Erythroblast (primary cell): ENCODE measurements around the gene GRIN2C.

Experiments
- GATA1 ChIP-seq: IDR thresholded peaks from 2 replicates; pipeline ENCODE4 v1.6.1; 2011; ENCODE audit warnings: low read depth, mild to moderate bottlenecking, control low read depth, low read length, moderate library complexity
- POLR2A ChIP-seq: IDR thresholded peaks from 2 replicates; pipeline ENCODE4 v1.6.1; 2011; ENCODE audit warnings: mild to moderate bottlenecking, low read length

DNA sequence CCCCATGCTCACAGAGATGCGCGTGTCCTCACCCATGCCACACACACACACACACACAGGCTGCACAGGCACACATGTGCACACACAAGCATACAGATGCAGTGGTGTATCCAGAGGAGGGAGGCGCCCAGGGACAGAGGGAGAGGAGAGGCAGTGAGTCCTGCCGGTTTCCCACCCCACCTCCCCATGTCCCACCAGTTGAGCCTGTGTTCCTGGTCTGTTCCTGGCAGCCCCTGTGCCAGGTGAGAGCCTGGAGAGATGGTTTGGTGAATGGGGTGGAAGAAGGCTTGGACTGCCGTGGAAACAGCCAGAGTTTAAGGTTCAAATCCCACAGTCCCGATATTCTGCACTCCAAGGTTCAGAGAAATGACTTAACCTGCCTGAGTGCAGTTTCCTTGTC is 44.0 kb upstream of the GRIN2C start:
- TF ChIP-seq POLR2A: no peak
- TF ChIP-seq GATA1: no peak
